ENCODE data around the gene GJA1.

The GJA1 gene

DNA sequence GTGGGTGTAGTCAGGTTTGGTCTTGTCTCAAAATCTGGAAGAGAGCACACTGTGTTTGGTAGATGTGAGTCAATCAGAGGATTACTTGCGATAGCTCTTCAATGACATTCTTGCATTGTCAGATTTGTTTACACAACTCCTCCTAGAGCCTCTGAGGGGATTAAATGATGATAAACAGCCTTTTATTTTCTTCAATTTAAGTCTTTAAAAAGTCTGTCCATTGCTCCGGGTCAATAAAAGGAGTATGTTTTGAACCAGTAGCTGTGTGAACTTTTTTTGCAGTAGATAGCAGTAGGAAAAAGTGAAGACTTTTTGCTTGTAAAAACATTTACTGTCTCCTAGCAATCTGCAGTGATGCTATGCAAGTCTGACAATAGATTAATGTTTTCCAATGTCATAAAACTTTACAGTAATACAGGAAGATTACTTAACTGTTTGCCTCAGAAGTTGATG lies 49.9 kb downstream of the GJA1 start:
- Mint-ChIP-seq H3K4me1 (no peaks in the 10 kb centered on the region), H3K27ac (no peak overlapping the region), H3K36me3 (ENCODE audit: low read depth) (no peaks in the 10 kb centered on the region), H3K9me3 (no peaks in the 10 kb centered on the region), H3K27me3 (ENCODE audit: low read depth) (no peaks in the 10 kb centered on the region), H3K4me3 (no peak overlapping the region)
- TF ChIP-seq, protein P1, sequence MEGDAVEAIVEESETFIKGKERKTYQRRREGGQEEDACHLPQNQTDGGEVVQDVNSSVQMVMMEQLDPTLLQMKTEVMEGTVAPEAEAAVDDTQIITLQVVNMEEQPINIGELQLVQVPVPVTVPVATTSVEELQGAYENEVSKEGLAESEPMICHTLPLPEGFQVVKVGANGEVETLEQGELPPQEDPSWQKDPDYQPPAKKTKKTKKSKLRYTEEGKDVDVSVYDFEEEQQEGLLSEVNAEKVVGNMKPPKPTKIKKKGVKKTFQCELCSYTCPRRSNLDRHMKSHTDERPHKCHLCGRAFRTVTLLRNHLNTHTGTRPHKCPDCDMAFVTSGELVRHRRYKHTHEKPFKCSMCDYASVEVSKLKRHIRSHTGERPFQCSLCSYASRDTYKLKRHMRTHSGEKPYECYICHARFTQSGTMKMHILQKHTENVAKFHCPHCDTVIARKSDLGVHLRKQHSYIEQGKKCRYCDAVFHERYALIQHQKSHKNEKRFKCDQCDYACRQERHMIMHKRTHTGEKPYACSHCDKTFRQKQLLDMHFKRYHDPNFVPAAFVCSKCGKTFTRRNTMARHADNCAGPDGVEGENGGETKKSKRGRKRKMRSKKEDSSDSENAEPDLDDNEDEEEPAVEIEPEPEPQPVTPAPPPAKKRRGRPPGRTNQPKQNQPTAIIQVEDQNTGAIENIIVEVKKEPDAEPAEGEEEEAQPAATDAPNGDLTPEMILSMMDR (IDR thresholded peaks at IDR 0.05; ENCODE audit: unreplicated experiment in 3 of 3), result no peak

DNA sequence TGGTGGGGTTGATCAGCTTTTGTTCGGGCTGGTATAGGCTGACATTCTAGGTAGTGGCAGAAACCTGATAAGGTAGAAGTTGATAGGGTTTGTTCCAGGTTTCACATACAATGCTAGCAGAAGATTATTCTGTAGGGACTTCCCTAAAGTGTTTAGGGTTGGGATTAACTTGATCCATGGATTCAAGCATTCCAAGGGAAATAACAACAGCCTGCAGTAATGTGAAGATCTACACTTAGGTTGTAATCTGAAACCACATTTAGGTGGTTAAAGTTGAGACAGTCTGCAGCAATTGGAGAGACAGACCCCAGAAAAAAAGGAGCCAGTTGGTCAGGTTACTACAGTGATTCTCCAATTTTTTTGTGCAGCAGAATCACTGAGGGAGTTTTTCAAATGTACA lies 56.1 kb downstream of the GJA1 start:
- TF ChIP-seq, protein P1 (IDR thresholded peaks at IDR 0.05; ENCODE audit: unreplicated experiment in 3 of 3), result no peak
- no peaks in the 10 kb centered on the region for H3K27me3 Mint-ChIP-seq (ENCODE audit: low read depth)
- H3K4me1 Mint-ChIP-seq, result no peaks in the 10 kb centered on the region
- H3K36me3 Mint-ChIP-seq (ENCODE audit: low read depth), result no peaks in the 10 kb centered on the region
- no peak overlapping the region for H3K27ac Mint-ChIP-seq
- H3K9me3 Mint-ChIP-seq, result no peaks in the 10 kb centered on the region
- no peak overlapping the region for H3K4me3 Mint-ChIP-seq

DNA sequence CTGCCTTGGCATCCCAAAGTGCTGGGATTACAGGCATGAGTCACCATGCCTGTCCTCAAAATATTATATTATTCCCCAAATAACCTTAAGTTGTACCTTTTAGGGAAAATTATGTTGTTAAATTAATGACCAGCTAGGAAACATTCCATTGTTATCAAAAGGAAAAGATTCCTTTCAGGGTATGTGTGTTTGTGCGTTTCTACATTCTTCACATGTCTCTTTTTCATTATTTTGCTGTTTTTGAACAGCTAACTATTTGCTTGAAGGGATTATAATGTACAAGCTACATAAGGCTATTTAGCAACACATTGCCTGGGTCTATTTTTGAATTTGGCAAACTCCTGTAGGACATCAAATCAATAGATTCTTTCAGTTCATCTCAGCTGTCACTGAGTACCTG lies 57.1 kb downstream of the GJA1 start:
- TF ChIP-seq, protein P1 (IDR thresholded peaks at IDR 0.05; ENCODE audit: unreplicated experiment in 3 of 3), result no peak
- Mint-ChIP-seq H3K4me3 (no peak overlapping the region), H3K4me1 (no peaks in the 10 kb centered on the region), H3K27me3 (ENCODE audit: low read depth) (no peaks in the 10 kb centered on the region), H3K27ac (no peak overlapping the region), H3K9me3 (no peaks in the 10 kb centered on the region), H3K36me3 (ENCODE audit: low read depth) (no peaks in the 10 kb centered on the region)

DNA sequence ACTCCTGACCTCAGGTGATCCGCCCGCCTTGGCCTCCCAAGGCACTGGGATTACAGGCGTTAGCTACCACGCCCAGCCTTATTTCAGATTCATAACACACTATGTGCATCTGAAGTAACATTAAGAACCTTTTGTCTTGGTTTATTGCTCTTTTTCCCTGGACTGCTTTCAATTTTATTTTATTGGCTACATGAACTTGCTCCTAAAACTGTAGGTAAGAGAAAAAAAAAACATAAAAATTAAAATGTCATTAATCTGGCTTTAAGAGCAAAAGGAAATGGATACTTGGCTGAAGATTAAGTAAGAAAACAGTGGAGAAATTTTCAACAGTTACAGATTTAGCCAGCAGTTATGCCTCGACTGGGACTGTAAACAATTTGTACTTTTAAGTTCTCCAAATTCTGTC lies 62.5 kb downstream of the GJA1 start:
- Mint-ChIP-seq H3K27me3 (ENCODE audit: low read depth) (no peaks in the 10 kb centered on the region), H3K4me3 (no peak overlapping the region), H3K4me1 (no peaks in the 10 kb centered on the region), H3K36me3 (ENCODE audit: low read depth) (no peaks in the 10 kb centered on the region), H3K9me3 (no peaks in the 10 kb centered on the region), H3K27ac (peak overlapping the region in 2 of 3 experiments; percentile 37 to 42)
- TF ChIP-seq, protein P1 (IDR thresholded peaks at IDR 0.05; ENCODE audit: unreplicated experiment in 3 of 3), result no peak

DNA sequence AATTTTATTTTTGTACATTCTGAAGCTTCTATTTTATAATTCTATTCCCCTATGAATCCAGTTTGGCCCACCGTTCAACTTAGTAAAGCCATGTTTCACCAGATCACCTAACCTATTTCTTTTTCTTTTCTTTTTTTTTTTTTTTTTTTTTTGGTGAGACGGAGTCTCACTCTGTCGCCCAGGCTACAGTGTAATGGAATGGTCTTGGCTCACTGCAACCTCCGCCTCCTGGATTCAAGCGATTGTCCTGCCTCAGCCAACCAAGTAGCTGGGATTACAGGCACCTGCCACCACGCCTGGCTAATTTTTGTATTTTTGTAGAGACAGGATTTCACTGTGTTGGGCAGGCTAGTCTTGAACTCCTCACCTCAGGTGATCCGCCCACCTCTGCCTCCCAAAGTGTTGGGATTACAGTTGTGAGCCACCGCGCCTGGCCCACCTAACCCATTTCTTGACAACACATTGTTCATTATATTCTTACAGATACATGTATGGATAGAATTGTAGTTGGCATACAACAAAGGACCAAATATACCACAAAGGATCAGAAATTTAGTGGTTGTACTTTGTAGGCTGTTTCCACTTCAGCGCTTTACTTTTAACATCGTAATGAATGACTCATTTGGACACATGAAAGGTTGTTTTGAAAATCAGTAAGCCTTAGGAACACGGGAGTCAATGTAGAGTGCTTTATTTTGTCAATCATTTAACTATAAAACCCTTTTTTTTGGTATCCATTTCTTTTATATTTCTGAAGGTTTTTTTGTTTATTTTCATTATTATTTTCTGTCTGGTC lies 63.2 kb downstream of the GJA1 start:
- Mint-ChIP-seq H3K4me1 (no peaks in the 10 kb centered on the region), H3K27me3 (ENCODE audit: low read depth) (no peaks in the 10 kb centered on the region), H3K9me3 (no peaks in the 10 kb centered on the region), H3K27ac (no peak overlapping the region), H3K4me3 (no peak overlapping the region), H3K36me3 (ENCODE audit: low read depth) (no peaks in the 10 kb centered on the region)
- TF ChIP-seq, protein P1 (IDR thresholded peaks at IDR 0.05; ENCODE audit: unreplicated experiment in 3 of 3), result no peak
